Thyroid gland (tissue), 4 donors: ENCODE measurements around the gene FSTL4.

Source experiments
- CTCF ChIP-seq, 6 experiments: fragments of 200-600 bp in 3 of 6; fragments of 450-650 bp in 3 of 6; sonication (generic) in 3 of 6; IDR thresholded peaks; one replicate each; pipeline ENCODE4 v1.5.1; 2016 to 2019; ENCODE audit warnings: antibody characterized with exemption in 6 of 6, mild to moderate bottlenecking in 2 of 6, inconsistent platforms in 1 of 6, moderate library complexity in 1 of 6
- POLR2A ChIP-seq, 2 donors: fragments of 450-650 bp; IDR thresholded peaks; one replicate each; pipeline ENCODE4 v1.6.1; 2017; ENCODE audit warnings: antibody characterized with exemption in 2 of 2, mild to moderate bottlenecking in 2 of 2, moderate library complexity in 1 of 2

- TF ChIP-seq CTCF (IDR thresholded peaks at IDR 0.05) (no peak), POLR2A (IDR thresholded peaks at IDR 0.05) (no peak)
Measured at GRCh38 chr5:133569347-133569746, 43.0 kb downstream of the FSTL4 start.
